Vagina (tissue), 2 donors: ENCODE measurements around the gene WDR70.

Source experiments
- POLR2AphosphoS5 ChIP-seq, 2 donors: sonication (generic); formaldehyde crosslinking; IDR thresholded peaks; one replicate each; pipeline ENCODE4 v1.9.0; 2017; ENCODE audit warnings: antibody characterized with exemption in 2 of 2, mild to moderate bottlenecking in 2 of 2, low read depth in 1 of 2; ENCODE audit not compliant: insufficient read depth in 1 of 2
- TF ChIP-seq, protein P1 (sequence below), 3 experiments: fragments of 450-650 bp in 2 of 3; fragments of 200-600 bp in 1 of 3; sonication (generic) in 1 of 3; IDR thresholded peaks; one replicate each; pipeline ENCODE4 v1.5.1; 2017 to 2019; ENCODE audit warnings: antibody characterized with exemption in 3 of 3, mild to moderate bottlenecking in 2 of 3, moderate library complexity in 2 of 3

DNA sequence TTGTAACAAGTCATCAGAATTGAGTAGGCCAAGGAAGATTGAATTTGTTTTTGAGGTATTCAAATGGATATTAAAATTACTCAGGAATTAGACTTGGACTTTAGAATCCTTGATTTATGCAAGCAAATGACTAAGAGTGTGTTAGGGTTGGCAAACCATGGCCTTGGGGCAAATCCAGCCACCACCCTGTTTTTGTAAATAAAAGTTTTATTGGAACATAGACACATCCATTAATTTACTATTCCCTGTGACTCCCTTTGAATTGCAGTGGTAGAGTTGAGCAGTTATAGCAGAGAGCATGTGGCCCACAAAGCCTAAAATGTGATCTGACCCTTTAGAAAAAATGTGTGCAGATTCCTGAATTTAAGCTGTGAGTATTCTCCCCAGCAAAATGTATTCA lies 115.6 kb downstream of the WDR70 start:
- no peak for TF ChIP-seq POLR2AphosphoS5 (IDR thresholded peaks at IDR 0.05; ENCODE audit: insufficient read depth in 1 of 2, low read depth in 1 of 2)
- TF ChIP-seq, protein P1, sequence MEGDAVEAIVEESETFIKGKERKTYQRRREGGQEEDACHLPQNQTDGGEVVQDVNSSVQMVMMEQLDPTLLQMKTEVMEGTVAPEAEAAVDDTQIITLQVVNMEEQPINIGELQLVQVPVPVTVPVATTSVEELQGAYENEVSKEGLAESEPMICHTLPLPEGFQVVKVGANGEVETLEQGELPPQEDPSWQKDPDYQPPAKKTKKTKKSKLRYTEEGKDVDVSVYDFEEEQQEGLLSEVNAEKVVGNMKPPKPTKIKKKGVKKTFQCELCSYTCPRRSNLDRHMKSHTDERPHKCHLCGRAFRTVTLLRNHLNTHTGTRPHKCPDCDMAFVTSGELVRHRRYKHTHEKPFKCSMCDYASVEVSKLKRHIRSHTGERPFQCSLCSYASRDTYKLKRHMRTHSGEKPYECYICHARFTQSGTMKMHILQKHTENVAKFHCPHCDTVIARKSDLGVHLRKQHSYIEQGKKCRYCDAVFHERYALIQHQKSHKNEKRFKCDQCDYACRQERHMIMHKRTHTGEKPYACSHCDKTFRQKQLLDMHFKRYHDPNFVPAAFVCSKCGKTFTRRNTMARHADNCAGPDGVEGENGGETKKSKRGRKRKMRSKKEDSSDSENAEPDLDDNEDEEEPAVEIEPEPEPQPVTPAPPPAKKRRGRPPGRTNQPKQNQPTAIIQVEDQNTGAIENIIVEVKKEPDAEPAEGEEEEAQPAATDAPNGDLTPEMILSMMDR (IDR thresholded peaks at IDR 0.05) = no peak
